NT2/D1 (cell line): ENCODE results near the gene SAMD10.

Experiments
- DNase-seq: peaks from one replicate; pipeline ENCODE4 v3.0.0-alpha.2; 2011; ENCODE audit warnings: low read depth, low spot score
- H3K27me3 ChIP-seq: 2 replicates; pipeline ENCODE4 v1.6.0; 2011; ENCODE audit warnings: mild to moderate bottlenecking; ENCODE audit not compliant: insufficient read length, insufficient read depth
- H3K36me3 ChIP-seq: 2 replicates; pipeline ENCODE4 v1.6.1; 2011; ENCODE audit warnings: mild to moderate bottlenecking, low read length, mixed read lengths; ENCODE audit not compliant: insufficient read depth, insufficient read length
- H3K4me1 ChIP-seq: 2 replicates; pipeline ENCODE4 v1.5.1; 2011; ENCODE audit not compliant: insufficient read depth, insufficient read length
- H3K4me3 ChIP-seq: 2 replicates; pipeline ENCODE4 v1.5.1; 2011; ENCODE audit warnings: low read depth; ENCODE audit not compliant: insufficient read length
- H3K9ac ChIP-seq: 2 replicates; pipeline ENCODE4 v1.6.0; 2011; ENCODE audit warnings: low read depth; ENCODE audit not compliant: insufficient read length
- H3K9me3 ChIP-seq: 2 replicates; pipeline ENCODE4 v1.5.1; 2011; ENCODE audit warnings: mild to moderate bottlenecking, low read length; ENCODE audit not compliant: insufficient read depth
- SUZ12 ChIP-seq: IDR thresholded peaks from 2 replicates; pipeline ENCODE4 v1.6.1; 2011; ENCODE audit not compliant: insufficient read length, insufficient read depth; ENCODE audit errors: extremely low read depth
- YY1 ChIP-seq: IDR thresholded peaks from 2 replicates; pipeline ENCODE4 v1.6.1; 2011; ENCODE audit not compliant: insufficient read length, insufficient read depth
- ZNF274 ChIP-seq: IDR thresholded peaks from 2 replicates; pipeline ENCODE4 v1.6.1; 2011; ENCODE audit warnings: mild to moderate bottlenecking, low read depth, low read length

The SAMD10 gene

GRCh38 chr20:63940071-63940471 is 39.4 kb downstream of the SAMD10 start:
- TF ChIP-seq SUZ12 (no peak), ZNF274 (no peak), YY1 (no peak)
- Histone ChIP-seq H3K9me3 (no peaks in the 10 kb centered on the region), H3K4me3 (no peak overlapping the region), H3K9ac (no peak overlapping the region), H3K36me3 (peaks cover 84% of the 10 kb centered on the region), H3K27me3 (no peaks in the 10 kb centered on the region), H3K4me1 (peaks cover 20% of the 10 kb centered on the region)
- DNase-seq = no peak

GRCh38 chr20:63939061-63939935 is 40.1 kb downstream of the SAMD10 start:
- Histone ChIP-seq H3K4me3 (no peak overlapping the region), H3K9me3 (no peaks in the 10 kb centered on the region), H3K4me1 (peaks cover 20% of the 10 kb centered on the region), H3K27me3 (no peaks in the 10 kb centered on the region), H3K9ac (no peak overlapping the region), H3K36me3 (peaks cover 83% of the 10 kb centered on the region)
- DNase-seq = no peak
- no peak for TF ChIP-seq YY1
- TF ChIP-seq SUZ12 = no peak
- no peak for TF ChIP-seq ZNF274

DNA sequence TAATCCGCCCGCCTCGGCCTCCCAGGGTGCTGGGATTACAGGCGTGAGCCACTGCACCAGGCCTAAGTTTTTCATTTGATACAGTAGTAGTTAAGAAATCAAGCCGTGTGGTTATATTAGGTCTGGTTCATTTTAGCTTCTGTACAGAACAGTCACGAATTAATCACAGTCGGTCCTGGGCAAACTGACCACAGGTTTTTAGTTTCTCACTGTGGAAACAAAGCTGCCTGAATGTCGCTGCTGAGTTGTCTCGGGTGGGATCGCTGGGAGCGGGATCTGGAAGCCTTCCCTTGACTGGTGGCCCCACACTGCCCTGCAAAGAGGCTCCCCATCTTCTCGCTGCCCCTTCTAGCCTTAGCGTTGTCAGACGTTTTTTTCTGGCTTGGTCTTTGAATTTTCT is 41.8 kb downstream of the SAMD10 start:
- Histone ChIP-seq H3K27me3 (no peaks in the 10 kb centered on the region), H3K9ac (no peak overlapping the region), H3K9me3 (no peaks in the 10 kb centered on the region), H3K36me3 (peaks cover 83% of the 10 kb centered on the region), H3K4me1 (peaks cover 10% of the 10 kb centered on the region), H3K4me3 (no peak overlapping the region)
- TF ChIP-seq ZNF274 (no peak), YY1 (no peak), SUZ12 (no peak)
- no peak for DNase-seq

- Histone ChIP-seq H3K27me3 (no peaks in the 10 kb centered on the region), H3K9ac (no peak overlapping the region), H3K4me1 (peaks cover 3% of the 10 kb centered on the region), H3K36me3 (peaks cover 91% of the 10 kb centered on the region), H3K9me3 (no peaks in the 10 kb centered on the region), H3K4me3 (no peak overlapping the region)
- TF ChIP-seq ZNF274 (no peak), YY1 (no peak), SUZ12 (no peak)
- DNase-seq = no peak
Measured at GRCh38 chr20:63935447-63935846, 44.0 kb downstream of the SAMD10 start.

- Histone ChIP-seq H3K9me3 (no peaks in the 10 kb centered on the region), H3K4me3 (no peak overlapping the region), H3K4me1 (no peaks in the 10 kb centered on the region), H3K9ac (no peak overlapping the region), H3K27me3 (no peaks in the 10 kb centered on the region), H3K36me3 (peaks cover 90% of the 10 kb centered on the region)
- DNase-seq = no peak
- TF ChIP-seq ZNF274 = no peak
- no peak for TF ChIP-seq YY1
- TF ChIP-seq SUZ12 = no peak
Measured at GRCh38 chr20:63934271-63935068, 45.0 kb downstream of the SAMD10 start.

DNA sequence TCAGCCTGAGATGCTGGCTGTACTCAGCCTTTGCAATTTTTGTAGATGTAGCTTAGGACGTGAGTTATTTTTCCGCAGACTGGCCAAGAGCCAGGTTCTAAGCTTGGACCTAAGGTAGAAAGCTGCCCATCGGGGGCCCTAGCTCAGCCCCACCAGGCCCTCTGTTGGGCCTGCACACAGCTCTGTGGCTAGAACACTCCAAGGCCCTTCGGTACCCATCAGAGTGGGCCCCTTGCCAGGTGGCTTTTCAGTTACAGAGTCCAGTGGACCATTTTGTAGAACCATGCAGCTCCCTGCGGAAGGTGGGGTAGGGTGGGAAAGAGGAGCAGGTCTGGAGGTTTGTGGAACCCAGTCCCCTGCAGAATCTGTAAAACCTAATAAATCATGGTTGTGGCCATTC is 45.8 kb downstream of the SAMD10 start:
- H3K4me3 ChIP-seq = no peak overlapping the region
- H3K27me3 ChIP-seq = no peaks in the 10 kb centered on the region
- H3K36me3 ChIP-seq = peaks cover 90% of the 10 kb centered on the region
- TF ChIP-seq YY1 (no peak), ZNF274 (no peak), SUZ12 (no peak)
- no peaks in the 10 kb centered on the region for H3K4me1 ChIP-seq
- DNase-seq = no peak
- H3K9ac ChIP-seq = no peak overlapping the region
- H3K9me3 ChIP-seq = no peaks in the 10 kb centered on the region

DNA sequence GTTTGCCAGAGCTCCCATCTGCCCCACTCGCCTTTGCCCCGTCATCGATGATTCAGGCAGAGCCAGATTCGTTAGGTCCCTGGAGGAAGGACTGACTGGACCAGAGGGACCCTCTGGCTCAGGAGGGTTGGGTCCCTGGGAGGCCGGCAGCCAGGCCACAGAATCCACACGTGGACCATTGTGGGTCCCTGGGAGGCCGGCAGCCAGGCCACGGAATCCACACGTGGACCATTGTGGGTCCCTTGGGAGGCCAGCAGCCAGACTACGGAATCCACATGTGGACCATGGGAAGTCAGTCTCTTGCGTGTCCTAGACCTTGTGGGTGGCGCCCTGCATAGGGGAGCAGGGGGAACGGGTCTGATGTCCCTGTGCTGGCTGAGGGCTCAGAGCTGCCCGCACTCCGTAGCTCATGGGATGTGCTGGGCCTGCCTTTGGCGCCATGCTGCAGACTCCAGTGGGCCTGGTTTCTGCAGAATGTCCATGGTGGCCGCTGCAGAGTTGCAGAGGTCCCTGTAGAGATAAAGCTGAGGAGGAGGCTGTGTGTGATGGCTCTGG is 46.8 kb downstream of the SAMD10 start:
- TF ChIP-seq SUZ12 (no peak), YY1 (no peak)
- no peaks in the 10 kb centered on the region for H3K9me3 ChIP-seq
- H3K9ac ChIP-seq = no peak overlapping the region
- peaks cover 91% of the 10 kb centered on the region for H3K36me3 ChIP-seq
- no peak overlapping the region for H3K4me3 ChIP-seq
- no peaks in the 10 kb centered on the region for H3K4me1 ChIP-seq
- no peak for DNase-seq
- H3K27me3 ChIP-seq = no peaks in the 10 kb centered on the region
